Measurements from ENCODE around the gene UNC5CL. TPM values are rescaled to one million over a fixed set of nuclear protein-coding genes. Genes with fewer than 3 reads are reported as not detected.

The UNC5CL gene
- total and polyA plus RNA-seq, 9 of the 15 experiments (the other 6 are each of a cell fraction or from before 2014, with no cell fraction given) = 0.07 to 1.8 (median 0.62) TPM; not detected in 1

DNA sequence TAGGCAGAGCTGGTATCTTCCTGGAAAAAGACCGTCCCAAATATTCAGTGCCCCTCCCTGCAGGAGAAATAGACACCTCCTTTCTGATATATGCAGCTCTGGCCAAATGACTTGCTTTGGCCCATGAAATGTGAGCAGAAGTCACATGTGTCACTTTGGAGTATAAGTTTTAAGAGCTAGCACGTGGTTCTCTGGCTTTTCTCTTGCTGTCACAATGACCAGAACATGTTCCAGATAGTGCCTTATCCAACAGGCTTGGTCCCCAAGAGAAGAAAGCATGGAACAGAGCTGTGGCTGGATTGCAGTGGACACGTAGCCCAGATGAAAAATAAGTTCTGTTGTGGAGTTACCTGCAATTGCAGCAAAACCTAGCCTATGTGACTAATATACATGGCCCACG lies 40.4 kb downstream of the UNC5CL start:
- peak in 1 of 4 experiments; percentile 41 for DNase-seq (ENCODE audit: extremely low read depth in 1 of 4, low spot score in 3 of 4)
- H3K4me2 ChIP-seq (ENCODE audit: insufficient read depth, low read length) = no peak overlapping the region
- TF ChIP-seq MAX (CRISPR knock-in tag; IDR thresholded peaks at IDR 0.05) (peak; percentile 39; the same call in 1 of the 2 replicates), MXD1 (CRISPR knock-in tag; IDR thresholded peaks at IDR 0.05; ENCODE audit: borderline replicate concordance, poor library complexity, severe bottlenecking) (peak; percentile 68), RNF219 (CRISPR knock-in tag; IDR thresholded peaks at IDR 0.05) (no peak), L3MBTL2 (IDR thresholded peaks at IDR 0.05) (peak; percentile 63), CBX8 (IDR thresholded peaks at IDR 0.05; ENCODE audit: borderline replicate concordance, extremely low read depth, low read depth, low read length, poor library complexity, severe bottlenecking) (no peak), CCAR2 (IDR thresholded peaks at IDR 0.05; ENCODE audit: low read depth, low read length) (no peak), SETDB1 (IDR thresholded peaks at IDR 0.05; ENCODE audit: low read length) (no peak), ZNF274 (IDR thresholded peaks at IDR 0.05; ENCODE audit: borderline replicate concordance, low read depth, low read length) (no peak), TEAD1 (CRISPR knock-in tag; IDR thresholded peaks at IDR 0.05) (no peak)
- TF ChIP-seq, protein P1, sequence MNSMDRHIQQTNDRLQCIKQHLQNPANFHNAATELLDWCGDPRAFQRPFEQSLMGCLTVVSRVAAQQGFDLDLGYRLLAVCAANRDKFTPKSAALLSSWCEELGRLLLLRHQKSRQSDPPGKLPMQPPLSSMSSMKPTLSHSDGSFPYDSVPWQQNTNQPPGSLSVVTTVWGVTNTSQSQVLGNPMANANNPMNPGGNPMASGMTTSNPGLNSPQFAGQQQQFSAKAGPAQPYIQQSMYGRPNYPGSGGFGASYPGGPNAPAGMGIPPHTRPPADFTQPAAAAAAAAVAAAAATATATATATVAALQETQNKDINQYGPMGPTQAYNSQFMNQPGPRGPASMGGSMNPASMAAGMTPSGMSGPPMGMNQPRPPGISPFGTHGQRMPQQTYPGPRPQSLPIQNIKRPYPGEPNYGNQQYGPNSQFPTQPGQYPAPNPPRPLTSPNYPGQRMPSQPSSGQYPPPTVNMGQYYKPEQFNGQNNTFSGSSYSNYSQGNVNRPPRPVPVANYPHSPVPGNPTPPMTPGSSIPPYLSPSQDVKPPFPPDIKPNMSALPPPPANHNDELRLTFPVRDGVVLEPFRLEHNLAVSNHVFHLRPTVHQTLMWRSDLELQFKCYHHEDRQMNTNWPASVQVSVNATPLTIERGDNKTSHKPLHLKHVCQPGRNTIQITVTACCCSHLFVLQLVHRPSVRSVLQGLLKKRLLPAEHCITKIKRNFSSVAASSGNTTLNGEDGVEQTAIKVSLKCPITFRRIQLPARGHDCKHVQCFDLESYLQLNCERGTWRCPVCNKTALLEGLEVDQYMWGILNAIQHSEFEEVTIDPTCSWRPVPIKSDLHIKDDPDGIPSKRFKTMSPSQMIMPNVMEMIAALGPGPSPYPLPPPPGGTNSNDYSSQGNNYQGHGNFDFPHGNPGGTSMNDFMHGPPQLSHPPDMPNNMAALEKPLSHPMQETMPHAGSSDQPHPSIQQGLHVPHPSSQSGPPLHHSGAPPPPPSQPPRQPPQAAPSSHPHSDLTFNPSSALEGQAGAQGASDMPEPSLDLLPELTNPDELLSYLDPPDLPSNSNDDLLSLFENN (IDR thresholded peaks at IDR 0.05; ENCODE audit: low read depth in 2 of 2, low read length in 2 of 2) = no peak

More for the DNA sequence above, 40.4 kb downstream of the UNC5CL start:
- Histone ChIP-seq H2AFZ (ENCODE audit: low read depth, low read length) (peak overlapping the region; percentile 69), H3K4me1 (replicated peaks in 1 of 2; ENCODE audit: control insufficient read depth in 2 of 2, insufficient read depth in 2 of 2, low read length in 2 of 2) (peaks cover 13 to 27% of the 10 kb centered on the region in 2 experiments; a peak in 4 of 5 replicates), H4K20me1 (replicated peaks; ENCODE audit: control insufficient read depth, insufficient read depth, low read length) (no peaks in the 10 kb centered on the region), H3K27ac (ENCODE audit: extremely low read depth, low read depth, low read length) (no peak overlapping the region), H3K9me1 (ENCODE audit: control insufficient read depth, insufficient read depth, low read length) (no peaks in the 10 kb centered on the region), H3K79me2 (ENCODE audit: control insufficient read depth, insufficient read depth, low read length) (no peaks in the 10 kb centered on the region), H3K9me3 (replicated peaks; ENCODE audit: control insufficient read depth, insufficient read depth, low read depth, low read length) (no peaks in the 10 kb centered on the region), H3K27me3 (ENCODE audit: control insufficient read depth in 2 of 2, insufficient read depth in 2 of 2, low read length in 2 of 2) (peaks cover 11 to 17% of the 10 kb centered on the region in 2 experiments), H3K36me3 (ENCODE audit: control insufficient read depth, insufficient read depth, low read length) (no peaks in the 10 kb centered on the region), H3K4me3 (no peak overlapping the region), H3K9ac (ENCODE audit: insufficient read depth in 1 of 2, low read depth in 2 of 2, low read length in 2 of 2) (no peak overlapping the region)
- BruUV-seq (replicated peaks) = no TSS peak
- ATAC-seq = peak; percentile 25; the same call in 2 of the 3 replicates
- CTCF ChIA-PET (ENCODE audit: low intra/inter-chr PET ratio) = interaction anchor here (0.9 kb wide), 1 partner anchor 68 kb away, joined by 6 read pairs; no protein-coding TSS in a partner anchor
- 19% methylated on average over 4 of the region's 4 CpGs for WGBS (ENCODE audit: insufficient coverage, low coverage, missing lambda C conversion rate)
- POLR2A ChIA-PET = interaction anchor here (0.6 to 1.1 kb wide), 3 partner anchors 12 to 29 kb away, joined by 3 to 4 read pairs (median 3); no protein-coding TSS in a partner anchor
- intact Hi-C loops (cut with micrococcal nuclease) = loop anchor here (5.0 kb wide), 1 partner anchor 74 kb away; the partner anchor contains the start of genes NFYA and OARD1
- in situ Hi-C loops (cut with MboI) = no loop called here
- peak; percentile 67 for FAIRE-seq

Data from K562 (cell line).